ENCODE results near the gene POLE.
A peak's percentile ranks its signal among the peaks of the same experiment; 100 is the strongest.
"Not testable (repeated sequence)": the region's sequence is repeated elsewhere in the genome, so short reads cannot be mapped to it uniquely, and the experiment has no call there.

Gene POLE

GRCh38 chr12:132717531-132718387 lies 30.6 kb upstream of the POLE start:
- no peak for DNase-seq (ENCODE audit: extremely low read depth in 1 of 2, low read depth in 1 of 2)

GRCh38 chr12:132717011-132717410 lies 29.9 kb upstream of the POLE start:
- DNase-seq (ENCODE audit: extremely low read depth in 1 of 2, low read depth in 1 of 2), result no peak

GRCh38 chr12:132716356-132716755 lies 29.2 kb upstream of the POLE start:
- no peak for DNase-seq (ENCODE audit: extremely low read depth in 1 of 2, low read depth in 1 of 2)

- no peak for DNase-seq (ENCODE audit: extremely low read depth in 1 of 2, low read depth in 1 of 2)
Measured at GRCh38 chr12:132715874-132716273, 28.7 kb upstream of the POLE start.

- DNase-seq (ENCODE audit: extremely low read depth in 1 of 2, low read depth in 1 of 2), result no peak
Measured at GRCh38 chr12:132713123-132713522, 26.0 kb upstream of the POLE start.

GRCh38 chr12:132711080-132711843 lies 24.1 kb upstream of the POLE start:
- DNase-seq (ENCODE audit: extremely low read depth in 1 of 2, low read depth in 1 of 2), result no peak

- DNase-seq (ENCODE audit: extremely low read depth in 1 of 2, low read depth in 1 of 2), result peak; percentile 77 to 90
Measured at GRCh38 chr12:132710405-132711079, 23.4 kb upstream of the POLE start, which contains the start of gene PGAM5. Gene PGAM5, plus strand, starts transcription at chr12:132710842. Its CDS starts 35 bp downstream, at chr12:132710877.

- no peak for DNase-seq (ENCODE audit: extremely low read depth in 1 of 2, low read depth in 1 of 2)
Measured at GRCh38 chr12:132710043-132710404, 22.9 kb upstream of the POLE start.

GRCh38 chr12:132708150-132708549 lies 21.0 kb upstream of the POLE start:
- no peak for DNase-seq (ENCODE audit: extremely low read depth in 1 of 2, low read depth in 1 of 2)

GRCh38 chr12:132707241-132707640 lies 20.1 kb upstream of the POLE start:
- DNase-seq (ENCODE audit: extremely low read depth in 1 of 2, low read depth in 1 of 2), result no peak

- no peak for DNase-seq (ENCODE audit: extremely low read depth in 1 of 2, low read depth in 1 of 2)
Measured at GRCh38 chr12:132703641-132704040, 16.5 kb upstream of the POLE start.

GRCh38 chr12:132702640-132703039 lies 15.5 kb upstream of the POLE start:
- DNase-seq (ENCODE audit: extremely low read depth in 1 of 2, low read depth in 1 of 2), result no peak

GRCh38 chr12:132700212-132700822 lies 13.2 kb upstream of the POLE start:
- no peak for DNase-seq (ENCODE audit: extremely low read depth in 1 of 2, low read depth in 1 of 2)

GRCh38 chr12:132698341-132698740 lies 11.2 kb upstream of the POLE start:
- DNase-seq (ENCODE audit: extremely low read depth in 1 of 2, low read depth in 1 of 2), result no peak

- no peak for DNase-seq (ENCODE audit: extremely low read depth in 1 of 2, low read depth in 1 of 2)
Measured at GRCh38 chr12:132695431-132695830, 8.3 kb upstream of the POLE start.

- not testable (repeated sequence) for DNase-seq (ENCODE audit: extremely low read depth in 1 of 2, low read depth in 1 of 2)
Measured at GRCh38 chr12:132694888-132695287, 7.7 kb upstream of the POLE start.

GRCh38 chr12:132692030-132692429 lies 4.9 kb upstream of the POLE start:
- DNase-seq (ENCODE audit: extremely low read depth in 1 of 2, low read depth in 1 of 2), result not testable (repeated sequence)

GRCh38 chr12:132690112-132690511 lies 3.0 kb upstream of the POLE start:
- DNase-seq (ENCODE audit: extremely low read depth in 1 of 2, low read depth in 1 of 2), result no peak

GRCh38 chr12:132689227-132689626 lies 2.1 kb upstream of the POLE start:
- no peak for DNase-seq (ENCODE audit: extremely low read depth in 1 of 2, low read depth in 1 of 2)

- no peak for DNase-seq (ENCODE audit: extremely low read depth in 1 of 2, low read depth in 1 of 2)
Measured at GRCh38 chr12:132686825-132687210, 324 bp downstream of the POLE start.

GRCh38 chr12:132685400-132685799 lies 1.7 kb downstream of the POLE start:
- no peak for DNase-seq (ENCODE audit: extremely low read depth in 1 of 2, low read depth in 1 of 2)

Measured in activated CD8-positive, alpha-beta memory T cell treated with anti-CD3 and anti-CD28 coated beads for 1 hour (primary cell).